PFSK-1 (cell line): ENCODE measurements around the gene PGAP3.

Source experiments
- POLR2AphosphoS5 ChIP-seq: IDR thresholded peaks from 2 replicates; pipeline ENCODE4 v1.6.1; 2012; ENCODE audit warnings: low read depth, mild to moderate bottlenecking, control low read depth, low read length, moderate library complexity
- SIN3A ChIP-seq: IDR thresholded peaks from 2 replicates; pipeline ENCODE4 v1.6.1; 2012; ENCODE audit warnings: mild to moderate bottlenecking, low read length, moderate library complexity, borderline replicate concordance; ENCODE audit not compliant: insufficient read depth

DNA sequence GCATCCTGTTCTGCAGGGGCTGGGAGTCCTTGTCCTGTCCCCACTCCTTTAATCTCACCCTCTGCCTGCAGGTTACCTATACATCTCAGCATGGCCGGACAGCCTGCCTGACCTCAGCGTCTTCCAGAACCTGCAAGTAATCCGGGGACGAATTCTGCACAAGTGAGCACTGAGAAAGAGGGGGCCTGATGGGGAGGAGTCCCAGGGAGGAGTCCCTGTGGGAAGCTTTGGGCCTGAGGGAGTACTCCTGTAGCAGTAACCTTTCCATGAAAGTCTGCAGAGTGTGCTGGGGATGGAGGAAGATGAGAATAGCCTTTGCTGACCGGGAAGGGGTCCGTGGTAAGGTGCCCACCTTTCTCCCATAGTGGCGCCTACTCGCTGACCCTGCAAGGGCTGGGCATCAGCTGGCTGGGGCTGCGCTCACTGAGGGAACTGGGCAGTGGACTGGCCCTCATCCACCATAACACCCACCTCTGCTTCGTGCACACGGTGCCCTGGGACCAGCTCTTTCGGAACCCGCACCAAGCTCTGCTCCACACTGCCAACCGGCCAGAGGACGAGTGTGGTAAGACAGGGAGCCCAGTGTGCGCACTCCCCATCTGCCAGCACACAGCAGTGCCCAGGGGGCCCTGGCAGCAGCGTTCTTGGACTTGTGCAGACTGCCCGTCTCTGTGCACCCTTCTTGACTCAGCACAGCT is 27.7 kb upstream of the PGAP3 start:
- no peak for TF ChIP-seq SIN3A
- no peak for TF ChIP-seq POLR2AphosphoS5
